CD14-positive monocyte (primary cell): Measurements from ENCODE around the gene WWC2. TPM values are rescaled to one million over a fixed set of nuclear protein-coding genes. Genes with fewer than 3 reads are reported as not detected.

Source experiments
- DNase-seq, 3 donors: peaks; one replicate each; pipeline ENCODE4 v3.0.0-alpha.2; 2011 to 2022
- H2AFZ ChIP-seq: 2 replicates; pipeline ENCODE4 v1.6.0; 2012; ENCODE audit warnings: mild to moderate bottlenecking, low read depth, low read length, inconsistent platforms; ENCODE audit not compliant: insufficient read depth, poor library complexity, severe bottlenecking
- H3K27ac ChIP-seq, 2 donors: 1 replicate in 1 of 2; 2 replicates in 1 of 2; pipeline ENCODE4 v1.5.1; 2012 to 2013; ENCODE audit warnings: low read length in 2 of 2, control low read depth in 1 of 2, inconsistent platforms in 1 of 2, low read depth in 1 of 2, mild to moderate bottlenecking in 1 of 2
- H3K27me3 ChIP-seq, 2 donors: one replicate each; pipeline versions ENCODE4 v1.6.0 to v1.6.1; 2011 to 2013; ENCODE audit warnings: low read length in 2 of 2; ENCODE audit not compliant: control insufficient read depth in 2 of 2, insufficient read depth in 2 of 2
- H3K36me3 ChIP-seq, 2 donors: replicated peaks in 1 of 2; 1 replicate in 1 of 2; 2 replicates in 1 of 2; pipeline versions ENCODE4 v1.5.1 to v1.6.1; 2012 to 2013; ENCODE audit warnings: low read length in 2 of 2, control low read depth in 1 of 2, inconsistent platforms in 1 of 2, mild to moderate bottlenecking in 1 of 2; ENCODE audit not compliant: insufficient read depth in 2 of 2, control insufficient read depth in 1 of 2
- H3K4me1 ChIP-seq, 2 donors: 1 replicate in 1 of 2; 2 replicates in 1 of 2; pipeline versions ENCODE4 v1.5.1 to v1.6.1; 2012 to 2013; ENCODE audit warnings: low read length in 2 of 2, control low read depth in 1 of 2, inconsistent platforms in 1 of 2, mild to moderate bottlenecking in 1 of 2, moderate library complexity in 1 of 2; ENCODE audit not compliant: insufficient read depth in 2 of 2, control insufficient read depth in 1 of 2
- H3K4me2 ChIP-seq: replicated peaks from 2 replicates; pipeline ENCODE3; 2012; ENCODE audit warnings: low read length, moderate library complexity, mild to moderate bottlenecking; ENCODE audit not compliant: poor library complexity, severe bottlenecking; ENCODE audit errors: extremely low read depth
- H3K4me3 ChIP-seq, 3 experiments: fragments of 200-600 bp in 1 of 3; sonication (generic) in 1 of 3; replicated peaks in 1 of 3; 1 replicate in 2 of 3; 2 replicates in 1 of 3; pipeline ENCODE4 v1.5.1; 2011 to 2013; ENCODE audit warnings: low read length in 3 of 3, mild to moderate bottlenecking in 3 of 3, control low read depth in 2 of 3, low read depth in 2 of 3, inconsistent platforms in 1 of 3, moderate library complexity in 1 of 3
- H3K79me2 ChIP-seq: 2 replicates; pipeline ENCODE4 v1.6.0; 2012; ENCODE audit warnings: mild to moderate bottlenecking, control low read depth, inconsistent platforms, low read length, moderate library complexity; ENCODE audit not compliant: insufficient read depth
- H3K9ac ChIP-seq: 2 replicates; pipeline ENCODE4 v1.6.0; 2017; ENCODE audit warnings: low read length, mild to moderate bottlenecking; ENCODE audit not compliant: insufficient read depth, poor library complexity, severe bottlenecking
- H3K9me3 ChIP-seq, 2 donors: replicated peaks in 1 of 2; 1 replicate in 1 of 2; 2 replicates in 1 of 2; pipeline versions ENCODE4 v1.5.1 to v1.6.1; 2012 to 2013; ENCODE audit warnings: low read length in 2 of 2, control low read depth in 1 of 2; ENCODE audit not compliant: control insufficient read depth in 1 of 2, insufficient read depth in 1 of 2
- H4K20me1 ChIP-seq: 2 replicates; pipeline ENCODE4 v1.6.0; 2012; ENCODE audit warnings: mild to moderate bottlenecking, low read length, control low read depth, moderate library complexity; ENCODE audit not compliant: insufficient read depth
- H3K27ac Mint-ChIP-seq, 7 donors: one replicate each; pipeline ENCODE4 v1.8.0; 2020; ENCODE audit warnings: mild to moderate bottlenecking in 7 of 7, mixed read lengths in 7 of 7, moderate library complexity in 6 of 7, inconsistent platforms in 2 of 7
- H3K27me3 Mint-ChIP-seq, 3 donors: one replicate each; pipeline ENCODE4 v1.8.0; 2021 to 2022; ENCODE audit warnings: low read depth in 3 of 3, mild to moderate bottlenecking in 3 of 3, mixed read lengths in 3 of 3, moderate library complexity in 3 of 3, inconsistent platforms in 1 of 3
- H3K36me3 Mint-ChIP-seq, 2 donors: one replicate each; pipeline ENCODE4 v1.8.0; 2020; ENCODE audit warnings: mixed read lengths in 2 of 2, inconsistent platforms in 1 of 2, mild to moderate bottlenecking in 1 of 2
- H3K4me1 Mint-ChIP-seq: one replicate; pipeline ENCODE4 v1.8.0; 2020; ENCODE audit warnings: mild to moderate bottlenecking, mixed read lengths
- H3K4me3 Mint-ChIP-seq, 2 donors: one replicate each; pipeline ENCODE4 v1.8.0; 2020; ENCODE audit warnings: mild to moderate bottlenecking in 2 of 2, mixed read lengths in 2 of 2, moderate library complexity in 1 of 2
- H3K9me3 Mint-ChIP-seq, 7 donors: one replicate each; pipeline ENCODE4 v1.8.0; 2020 to 2022; ENCODE audit warnings: mixed read lengths in 7 of 7, mild to moderate bottlenecking in 6 of 7, moderate library complexity in 6 of 7, inconsistent platforms in 2 of 7
- CTCF ChIP-seq: fragments of 200-600 bp; IDR thresholded peaks from one replicate; pipeline ENCODE4 v1.8.0; 2022; ENCODE audit warnings: antibody characterized with exemption, mild to moderate bottlenecking
- WGBS: methylation state at CpG from one replicate; pipeline ENCODE4 v1.1.5; 2013; ENCODE audit warnings: missing lambda C conversion rate; ENCODE audit not compliant: insufficient coverage; 5-methylcytosine and 5-hydroxymethylcytosine counted together
- intact Hi-C, 2 donors: fragments of 100-400 bp; cut with micrococcal nuclease; formaldehyde crosslinking; loops; one replicate each; pipeline versions ENCODE4 v1.15.0 to v1.15.1; 2023
- polyA plus RNA-seq, 3 donors: library from polyadenylated mRNA; depleted of rRNA in 1 of 3; unstranded in 2 of 3; stranded (reverse) in 1 of 3; fragments of 300-500 nt in 2 of 3; fragments of >200 nt in 1 of 3; fragmentation: Illumina TruSeq in 2 of 3; gene quantifications; 1 replicate in 2 of 3; 2 replicates in 1 of 3; pipeline ENCODE4 v1.2.3, GENCODE V29; 2012 to 2021

WWC2 gene
- polyA plus RNA-seq, 3 donors = 1.9 to 3.8 (median 2.9) TPM

- DNase-seq = no peak
- no peak for TF ChIP-seq CTCF
- H3K9me3 ChIP-seq = no peaks in the 10 kb centered on the region
- H2AFZ ChIP-seq = no peak overlapping the region
- Mint-ChIP-seq H3K27ac (no peak overlapping the region), H3K9me3 (no peaks in the 10 kb centered on the region), H3K27me3 (peaks cover 0 to 1% (median 0%) of the 10 kb centered on the region in 3 donors), H3K36me3 (no peaks in the 10 kb centered on the region), H3K4me1 (peaks cover 7% of the 10 kb centered on the region), H3K4me3 (no peak overlapping the region)
- no peak overlapping the region for H3K4me2 ChIP-seq
- H3K79me2 ChIP-seq = no peaks in the 10 kb centered on the region
- H3K27me3 ChIP-seq = no peaks in the 10 kb centered on the region
- no peak overlapping the region for H3K9ac ChIP-seq
- no peaks in the 10 kb centered on the region for H4K20me1 ChIP-seq
- no peaks in the 10 kb centered on the region for H3K36me3 ChIP-seq
- no peak overlapping the region for H3K27ac ChIP-seq
- no peak overlapping the region for H3K4me3 ChIP-seq
- no peaks in the 10 kb centered on the region for H3K4me1 ChIP-seq
- intact Hi-C loops = no loop called here
- no CpG with 5 or more reads among the region's 6 CpGs for WGBS
Observed at GRCh38 chr4:183142571-183143550, 43.8 kb downstream of the WWC2 start.

DNA sequence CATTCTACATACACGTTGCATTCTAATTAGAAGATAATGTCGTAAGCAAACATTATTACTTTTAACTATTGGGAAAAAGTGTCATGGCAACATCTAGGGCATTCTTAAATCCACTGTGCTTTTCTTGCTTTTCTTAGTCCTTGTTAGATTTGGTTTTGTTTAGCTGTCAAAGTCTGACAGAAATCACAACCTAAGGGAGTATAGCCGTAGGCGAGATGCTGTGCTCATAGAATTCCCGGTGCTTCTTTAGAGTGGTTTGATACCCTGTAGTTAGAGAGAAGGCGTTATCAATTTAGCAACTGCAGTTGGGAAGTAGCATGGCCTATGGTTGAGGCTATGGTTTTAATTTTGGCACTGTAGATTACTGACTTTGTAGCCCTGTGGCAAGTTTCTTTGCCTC lies 45.7 kb downstream of the WWC2 start:
- no peak overlapping the region for H3K4me3 ChIP-seq
- H3K4me1 ChIP-seq = no peaks in the 10 kb centered on the region
- peaks cover 7% of the 10 kb centered on the region for H3K4me1 Mint-ChIP-seq
- no peaks in the 10 kb centered on the region for H3K9me3 ChIP-seq
- no peaks in the 10 kb centered on the region for H3K27me3 ChIP-seq
- no peak overlapping the region for H2AFZ ChIP-seq
- no peaks in the 10 kb centered on the region for H3K27me3 Mint-ChIP-seq
- no peaks in the 10 kb centered on the region for H3K9me3 Mint-ChIP-seq
- no peaks in the 10 kb centered on the region for H4K20me1 ChIP-seq
- H3K36me3 ChIP-seq = no peaks in the 10 kb centered on the region
- H3K4me2 ChIP-seq = no peak overlapping the region
- H3K4me3 Mint-ChIP-seq = no peak overlapping the region
- H3K79me2 ChIP-seq = no peaks in the 10 kb centered on the region
- intact Hi-C loops = no loop called here
- H3K27ac Mint-ChIP-seq = no peak overlapping the region
- H3K9ac ChIP-seq = no peak overlapping the region
- no peak for DNase-seq
- no peaks in the 10 kb centered on the region for H3K36me3 Mint-ChIP-seq
- WGBS = 98% methylated on average over 4 of the region's 6 CpGs
- TF ChIP-seq CTCF = no peak
- H3K27ac ChIP-seq = no peak overlapping the region
